Kidney (tissue), 14 donors: Measurements from ENCODE around the gene MYL5. TPM values are rescaled to one million over a fixed set of nuclear protein-coding genes. Genes with fewer than 3 reads are reported as not detected.

Experiments
- DNase-seq, 5 donors: peaks; one replicate each; pipeline ENCODE4 v3.0.0-alpha.2; 2013 to 2020
- FAIRE-seq: peaks from 2 replicates; lab custom pipeline; 2012; peaks lifted over from hg19 to GRCh38; lab: Jason Lieb, UNC
- H3K27ac ChIP-seq, 2 donors: one replicate each; pipeline ENCODE4 v1.7.0; 2013; ENCODE audit warnings: low read depth in 2 of 2, low read length in 2 of 2, inconsistent platforms in 1 of 2
- H3K27me3 ChIP-seq: one replicate; pipeline ENCODE4 v1.7.1; 2013; ENCODE audit warnings: low read length, inconsistent platforms; ENCODE audit not compliant: control insufficient read depth, insufficient read depth
- H3K36me3 ChIP-seq, 3 donors: one replicate each; pipeline versions ENCODE4 v1.7.0 to v1.7.1; 2013; ENCODE audit warnings: low read length in 3 of 3, control low read depth in 1 of 3, inconsistent platforms in 1 of 3; ENCODE audit not compliant: insufficient read depth in 3 of 3, control insufficient read depth in 2 of 3
- H3K4me1 ChIP-seq, 3 donors: one replicate each; pipeline versions ENCODE4 v1.7.0 to v1.7.1; 2013; ENCODE audit warnings: low read length in 3 of 3, inconsistent platforms in 1 of 3, low read depth in 1 of 3; ENCODE audit not compliant: control insufficient read depth in 2 of 3, insufficient read depth in 2 of 3
- H3K4me3 ChIP-seq, 3 donors: one replicate each; pipeline versions ENCODE4 v1.7.0 to v1.8.1; 2013; ENCODE audit warnings: low read length in 3 of 3, control low read depth in 1 of 3, inconsistent platforms in 1 of 3
- H3K9ac ChIP-seq, 3 donors: one replicate each; pipeline versions ENCODE4 v1.7.0 to v1.7.1; 2013; ENCODE audit warnings: low read length in 3 of 3, control low read depth in 1 of 3, inconsistent platforms in 1 of 3
- H3K9me3 ChIP-seq, 3 donors: one replicate each; pipeline versions ENCODE4 v1.7.0 to v1.7.1; 2013; ENCODE audit warnings: low read length in 3 of 3, control low read depth in 1 of 3, inconsistent platforms in 1 of 3; ENCODE audit not compliant: control insufficient read depth in 2 of 3, insufficient read depth in 1 of 3
- CTCF ChIP-seq: IDR thresholded peaks from 3 replicates; pipeline ENCODE4 v1.5.1; 2012; ENCODE audit warnings: mild to moderate bottlenecking, moderate library complexity, borderline replicate concordance; ENCODE audit not compliant: insufficient read depth; ENCODE audit errors: extremely low read depth
- intact Hi-C: fragments of 100-400 bp; cut with DNase I; formaldehyde crosslinking; loops from one replicate; pipeline ENCODE4 v1.11.1; 2022
- polyA plus RNA-seq: library from polyadenylated mRNA; stranded (reverse); fragments of 350-450 nt; fragmentation: Illumina TruSeq; extraction: RNeasy Lipid Tissue Mini Kit (QIAGEN cat#74804); gene quantifications from one replicate; pipeline ENCODE4 v1.2.3, GENCODE V29; 2014; ENCODE audit warnings: low read depth, low replicate concordance; ENCODE audit not compliant: insufficient read depth
- total RNA-seq: library from RNA; stranded (reverse); fragmentation: NEBNext Ultra II Directional; extraction: Animal tissue kit (Norgen Biotek cat#: 25700); gene quantifications from one replicate; pipeline ENCODE4 v1.2.1, GENCODE V29; 2021
- donor health status: control.
- donor health status: control.
- donor health status: control.
- donor health status: control.
- donor health status: control.
- donor health status: DM: yes; HTN: yes; CAD: no.
- donor health status: Normal renal cell carcinoma (clear cell type).

Gene MYL5
- total and polyA plus RNA-seq, 2 donors from 2014 or later, result 17.9 to 29.6 TPM

- no peaks in the 10 kb centered on the region for H3K27me3 ChIP-seq
- no peak overlapping the region for H3K27ac ChIP-seq
- no peak for FAIRE-seq
- intact Hi-C loops, result no loop called here
- no peak for TF ChIP-seq CTCF
- no peaks in the 10 kb centered on the region for H3K36me3 ChIP-seq
- peak in 1 of 5 donors; percentile 79 for DNase-seq
- H3K9me3 ChIP-seq, result no peaks in the 10 kb centered on the region
- H3K4me3 ChIP-seq, result no peak overlapping the region
- peaks cover 0 to 12% (median 0%) of the 10 kb centered on the region in 3 donors for H3K4me1 ChIP-seq
- H3K9ac ChIP-seq, result no peak overlapping the region
Observed at GRCh38 chr4:679104-679481, 4.8 kb downstream of the MYL5 start.

DNA sequence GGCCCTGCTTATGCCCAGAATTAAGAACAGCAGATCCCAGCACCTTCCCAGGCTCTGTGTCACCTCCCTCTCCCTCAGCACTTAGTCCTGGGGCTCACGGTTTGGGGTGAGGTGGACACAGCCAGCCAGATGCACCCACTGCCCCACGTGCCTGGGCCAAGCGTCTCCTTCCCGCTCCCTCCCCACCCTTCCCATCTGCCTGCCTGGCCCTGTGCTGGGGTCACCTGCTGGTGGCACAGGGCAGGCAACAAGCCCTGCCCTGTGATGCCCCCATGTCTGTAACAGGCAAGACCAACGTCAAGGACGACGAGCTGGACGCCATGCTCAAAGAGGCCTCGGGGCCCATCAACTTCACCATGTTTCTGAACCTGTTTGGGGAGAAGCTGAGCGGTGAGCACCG is 5.3 kb downstream of the MYL5 start:
- DNase-seq (peak in 1 of 5 donors; percentile 73), FAIRE-seq (no peak)
- no peaks in the 10 kb centered on the region for H3K27me3 ChIP-seq
- no peak overlapping the region for H3K4me3 ChIP-seq
- TF ChIP-seq CTCF, result no peak
- H3K4me1 ChIP-seq, result peaks cover 0 to 12% (median 0%) of the 10 kb centered on the region in 3 donors
- H3K9me3 ChIP-seq, result no peaks in the 10 kb centered on the region
- intact Hi-C loops, result no loop called here
- H3K9ac ChIP-seq, result no peak overlapping the region
- no peak overlapping the region for H3K27ac ChIP-seq
- no peaks in the 10 kb centered on the region for H3K36me3 ChIP-seq

DNA sequence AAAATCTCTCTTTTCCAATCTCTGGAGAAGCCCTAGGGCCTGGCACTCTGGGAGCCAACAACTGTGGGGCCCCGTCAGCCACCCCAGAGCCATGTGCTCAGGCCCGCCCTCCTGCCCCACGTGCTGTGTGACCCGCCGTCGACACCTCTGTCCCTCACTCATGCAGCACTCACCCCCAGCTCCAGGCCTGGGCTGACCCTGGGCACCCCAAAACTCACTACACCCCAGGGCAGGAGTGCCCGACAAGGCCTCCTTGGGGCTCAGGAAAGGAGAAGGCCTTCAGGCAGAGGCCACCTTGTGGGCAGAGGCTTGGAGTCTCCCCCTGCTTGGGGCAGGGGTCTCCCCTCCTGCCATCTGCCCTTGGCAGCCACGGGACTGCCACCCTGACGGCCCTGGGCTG is 5.7 kb downstream of the MYL5 start:
- Histone ChIP-seq H3K4me1 (peaks cover 0 to 9% (median 0%) of the 10 kb centered on the region in 3 donors), H3K36me3 (no peaks in the 10 kb centered on the region), H3K9me3 (no peaks in the 10 kb centered on the region), H3K4me3 (no peak overlapping the region), H3K27me3 (no peaks in the 10 kb centered on the region), H3K27ac (no peak overlapping the region), H3K9ac (no peak overlapping the region)
- TF ChIP-seq CTCF, result no peak
- DNase-seq, result peak in 1 of 5 donors; percentile 75
- intact Hi-C loops, result no loop called here
- FAIRE-seq, result no peak

DNA sequence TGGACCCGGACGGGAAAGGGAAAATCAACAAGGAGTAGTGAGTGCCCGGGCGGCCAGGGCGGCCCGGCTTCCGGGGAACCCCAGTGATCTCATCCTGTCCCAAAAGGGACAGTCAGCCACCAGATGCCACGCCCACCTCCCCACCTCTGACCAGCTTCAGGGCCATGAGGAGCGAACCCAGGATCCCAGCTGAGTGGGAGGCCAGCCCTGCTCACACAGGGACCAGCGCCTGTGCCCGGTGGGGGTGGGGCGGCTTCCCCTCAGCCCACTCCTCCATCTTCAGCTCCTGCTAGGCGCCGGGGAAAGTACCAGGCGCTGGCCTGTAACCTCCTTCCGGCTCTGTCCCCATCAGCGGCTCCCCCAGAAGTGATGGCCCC is 6.2 kb downstream of the MYL5 start:
- no peak overlapping the region for H3K9ac ChIP-seq
- H3K27me3 ChIP-seq, result no peaks in the 10 kb centered on the region

More for the DNA sequence above, 6.2 kb downstream of the MYL5 start:
- H3K4me1 ChIP-seq, result peaks cover 0 to 6% (median 0%) of the 10 kb centered on the region in 3 donors
- H3K4me3 ChIP-seq, result peak overlapping the region in 1 of 3 donors; percentile 29
- FAIRE-seq, result no peak
- intact Hi-C loops, result no loop called here
- no peak overlapping the region for H3K27ac ChIP-seq
- DNase-seq, result peak in 2 of 5 donors; percentile 82
- H3K9me3 ChIP-seq, result no peaks in the 10 kb centered on the region
- H3K36me3 ChIP-seq, result no peaks in the 10 kb centered on the region
- no peak for TF ChIP-seq CTCF
